MM.1S (cell line): ENCODE results near the gene BPHL.
"Not testable (repeated sequence)": the region's sequence is repeated elsewhere in the genome, so short reads cannot be mapped to it uniquely, and the experiment has no call there.

Experiments
- DNase-seq: peaks from one replicate; pipeline ENCODE4 v3.0.0-alpha.2; 2015
- H2AFZ ChIP-seq: fragments of 300-600 bp; sonication (generic); 2 replicates; pipeline ENCODE4 v1.6.0; 2016; ENCODE audit warnings: antibody characterized with exemption, low read length
- H3F3A ChIP-seq: fragments of 300-600 bp; sonication (generic); 2 replicates; pipeline ENCODE4 v1.6.1; 2016; ENCODE audit warnings: mild to moderate bottlenecking, antibody characterized with exemption, low read length, moderate library complexity, mixed read lengths; ENCODE audit not compliant: insufficient read depth
- H3K27ac ChIP-seq: fragments of 300-600 bp; sonication (generic); 2 replicates; pipeline ENCODE4 v1.5.1; 2016; ENCODE audit warnings: mild to moderate bottlenecking, low read length
- H3K27me3 ChIP-seq: fragments of 300-600 bp; sonication (generic); replicated peaks from 2 replicates; pipeline ENCODE4 v1.6.0; 2016; ENCODE audit warnings: low read length; ENCODE audit not compliant: insufficient read depth
- H3K36me3 ChIP-seq: fragments of 300-600 bp; sonication (generic); replicated peaks from 2 replicates; pipeline ENCODE4 v1.6.1; 2016; ENCODE audit warnings: mild to moderate bottlenecking, low read length, mixed read lengths; ENCODE audit not compliant: insufficient read depth
- H3K4me1 ChIP-seq: fragments of 300-600 bp; sonication (generic); 2 replicates; pipeline ENCODE4 v1.6.1; 2016; ENCODE audit warnings: low read length, mixed read lengths
- H3K4me2 ChIP-seq: fragments of 300-600 bp; sonication (generic); 2 replicates; pipeline ENCODE4 v1.6.0; 2016; ENCODE audit warnings: low read depth, low read length
- H3K4me3 ChIP-seq: fragments of 300-600 bp; sonication (generic); 2 replicates; pipeline ENCODE4 v1.5.1; 2016; ENCODE audit warnings: low read length, mixed read lengths
- H3K79me2 ChIP-seq: fragments of 300-600 bp; sonication (generic); 2 replicates; pipeline ENCODE4 v1.6.1; 2016; ENCODE audit warnings: mixed run types, low read length, mixed read lengths
- H3K9ac ChIP-seq: fragments of 300-600 bp; sonication (generic); 2 replicates; pipeline ENCODE4 v1.6.1; 2016; ENCODE audit warnings: low read length, mixed read lengths
- H3K9me2 ChIP-seq: fragments of 300-600 bp; sonication (generic); replicated peaks from 2 replicates; pipeline ENCODE4 v1.6.1; 2016; ENCODE audit warnings: mild to moderate bottlenecking, low read length, mixed read lengths; ENCODE audit not compliant: insufficient read depth
- H3K9me3 ChIP-seq: fragments of 300-600 bp; sonication (generic); replicated peaks from 2 replicates; pipeline ENCODE4 v1.6.1; 2016; ENCODE audit warnings: mild to moderate bottlenecking, low read length, mixed read lengths; ENCODE audit not compliant: insufficient read depth
- H4K20me1 ChIP-seq: fragments of 300-600 bp; sonication (generic); 2 replicates; pipeline ENCODE4 v1.6.1; 2016; ENCODE audit warnings: mild to moderate bottlenecking, low read length, moderate library complexity, mixed read lengths; ENCODE audit not compliant: insufficient read depth
- EZH2 ChIP-seq: fragments of 300-600 bp; sonication (generic); optimal IDR thresholded peaks from 2 replicates; pipeline ENCODE3; 2017; ENCODE audit warnings: low read depth, mild to moderate bottlenecking, antibody characterized with exemption, low read length, mixed read lengths
- EZH2phosphoT487 ChIP-seq: fragments of 300-600 bp; sonication (generic); IDR thresholded peaks from 2 replicates; pipeline ENCODE4 v1.6.1; 2018; ENCODE audit warnings: antibody characterized with exemption, low read length
- TF ChIP-seq, protein P1 (sequence below): fragments of 300-600 bp; sonication (generic); IDR thresholded peaks from 2 replicates; pipeline ENCODE4 v1.5.1; 2016; ENCODE audit warnings: antibody characterized with exemption, low read length, mixed read lengths

BPHL gene

DNA sequence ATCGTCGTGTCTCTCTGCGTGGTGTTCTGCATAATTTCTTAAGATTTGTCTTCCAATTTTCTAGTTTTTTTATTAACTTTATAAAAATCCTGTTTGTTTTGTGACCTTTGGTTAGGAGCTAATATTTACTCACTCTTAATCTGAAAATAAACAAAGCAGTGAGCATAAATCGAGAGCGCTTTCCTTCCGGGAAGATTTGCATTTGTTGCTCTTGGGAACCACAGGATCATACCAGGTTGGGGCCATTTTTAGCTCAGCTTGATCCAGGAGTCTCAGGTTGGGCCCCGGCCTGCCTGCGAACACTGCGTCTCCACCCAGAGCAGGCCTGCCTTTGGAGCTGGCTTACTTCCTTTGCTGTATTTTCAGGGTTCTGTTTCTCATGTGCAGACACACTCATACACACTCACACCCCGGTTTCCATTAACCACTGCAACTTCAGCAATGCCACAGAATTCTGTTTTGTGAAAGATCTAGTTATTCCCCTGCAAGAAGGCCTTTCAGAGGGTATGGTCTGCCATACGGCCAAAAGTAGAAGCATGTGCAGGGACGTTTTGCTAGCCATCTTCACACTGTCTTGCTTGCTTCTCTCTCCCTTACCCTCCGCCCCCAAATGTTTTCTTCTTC, 17.3 kb downstream of the BPHL start:
- Histone ChIP-seq H3K9ac (no peak overlapping the region), H3K36me3 (no peaks in the 10 kb centered on the region), H3K27ac (no peak overlapping the region), H2AFZ (no peak overlapping the region), H3F3A (no peaks in the 10 kb centered on the region), H3K9me2 (no peaks in the 10 kb centered on the region), H3K27me3 (no peaks in the 10 kb centered on the region), H3K79me2 (no peaks in the 10 kb centered on the region), H4K20me1 (no peaks in the 10 kb centered on the region), H3K4me2 (no peak overlapping the region), H3K4me1 (no peaks in the 10 kb centered on the region), H3K4me3 (no peak overlapping the region), H3K9me3 (no peaks in the 10 kb centered on the region)
- DNase-seq, result no peak
- TF ChIP-seq, protein P1, sequence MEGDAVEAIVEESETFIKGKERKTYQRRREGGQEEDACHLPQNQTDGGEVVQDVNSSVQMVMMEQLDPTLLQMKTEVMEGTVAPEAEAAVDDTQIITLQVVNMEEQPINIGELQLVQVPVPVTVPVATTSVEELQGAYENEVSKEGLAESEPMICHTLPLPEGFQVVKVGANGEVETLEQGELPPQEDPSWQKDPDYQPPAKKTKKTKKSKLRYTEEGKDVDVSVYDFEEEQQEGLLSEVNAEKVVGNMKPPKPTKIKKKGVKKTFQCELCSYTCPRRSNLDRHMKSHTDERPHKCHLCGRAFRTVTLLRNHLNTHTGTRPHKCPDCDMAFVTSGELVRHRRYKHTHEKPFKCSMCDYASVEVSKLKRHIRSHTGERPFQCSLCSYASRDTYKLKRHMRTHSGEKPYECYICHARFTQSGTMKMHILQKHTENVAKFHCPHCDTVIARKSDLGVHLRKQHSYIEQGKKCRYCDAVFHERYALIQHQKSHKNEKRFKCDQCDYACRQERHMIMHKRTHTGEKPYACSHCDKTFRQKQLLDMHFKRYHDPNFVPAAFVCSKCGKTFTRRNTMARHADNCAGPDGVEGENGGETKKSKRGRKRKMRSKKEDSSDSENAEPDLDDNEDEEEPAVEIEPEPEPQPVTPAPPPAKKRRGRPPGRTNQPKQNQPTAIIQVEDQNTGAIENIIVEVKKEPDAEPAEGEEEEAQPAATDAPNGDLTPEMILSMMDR, result no peak
- TF ChIP-seq EZH2phosphoT487 (no peak), EZH2 (no peak)

DNA sequence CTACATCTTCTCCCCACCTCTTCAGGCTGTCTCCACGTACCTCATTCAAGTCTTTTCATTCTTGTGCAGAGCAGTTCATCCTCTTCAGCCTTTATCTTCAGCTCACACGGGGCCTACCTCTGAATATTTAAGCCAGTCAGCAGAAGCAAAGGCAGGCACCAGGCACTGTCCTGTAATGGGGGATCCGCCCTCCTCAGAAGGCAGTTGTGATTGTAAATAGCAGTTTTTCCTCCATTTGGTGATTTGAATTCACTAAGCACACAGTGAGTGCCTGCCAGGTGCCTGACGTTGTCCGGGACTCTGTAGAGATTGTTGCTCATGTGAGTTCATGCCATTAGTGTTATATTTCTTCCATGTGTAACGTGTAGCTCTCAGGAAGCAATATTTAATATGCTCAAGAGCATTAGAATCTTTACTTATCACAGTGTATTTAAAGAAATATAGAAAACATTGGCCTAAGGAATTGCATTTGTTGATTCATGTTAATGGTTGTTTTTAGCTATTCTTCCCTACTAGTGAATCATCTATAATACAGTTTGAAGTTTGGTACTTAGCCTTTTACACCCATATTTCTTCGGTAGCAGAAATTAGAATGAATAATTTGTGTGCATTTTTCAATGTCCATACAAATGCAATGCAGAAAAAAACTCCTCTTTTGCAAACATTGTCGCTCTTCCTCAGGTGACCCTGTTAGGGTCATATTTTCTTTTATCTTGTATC, 17.9 kb downstream of the BPHL start:
- H3K4me3 ChIP-seq, result no peak overlapping the region
- no peaks in the 10 kb centered on the region for H3K9me2 ChIP-seq
- DNase-seq, result no peak
- H3K27me3 ChIP-seq, result no peaks in the 10 kb centered on the region
- no peaks in the 10 kb centered on the region for H3K79me2 ChIP-seq
- no peaks in the 10 kb centered on the region for H3K9me3 ChIP-seq
- H3K4me1 ChIP-seq, result no peaks in the 10 kb centered on the region
- TF ChIP-seq EZH2phosphoT487, result no peak
- TF ChIP-seq, protein P1, result no peak
- TF ChIP-seq EZH2, result no peak
- H3K9ac ChIP-seq, result no peak overlapping the region
- H3K36me3 ChIP-seq, result no peaks in the 10 kb centered on the region
- H3F3A ChIP-seq, result no peaks in the 10 kb centered on the region
- no peak overlapping the region for H3K4me2 ChIP-seq
- no peaks in the 10 kb centered on the region for H4K20me1 ChIP-seq
- no peak overlapping the region for H3K27ac ChIP-seq
- no peak overlapping the region for H2AFZ ChIP-seq

DNA sequence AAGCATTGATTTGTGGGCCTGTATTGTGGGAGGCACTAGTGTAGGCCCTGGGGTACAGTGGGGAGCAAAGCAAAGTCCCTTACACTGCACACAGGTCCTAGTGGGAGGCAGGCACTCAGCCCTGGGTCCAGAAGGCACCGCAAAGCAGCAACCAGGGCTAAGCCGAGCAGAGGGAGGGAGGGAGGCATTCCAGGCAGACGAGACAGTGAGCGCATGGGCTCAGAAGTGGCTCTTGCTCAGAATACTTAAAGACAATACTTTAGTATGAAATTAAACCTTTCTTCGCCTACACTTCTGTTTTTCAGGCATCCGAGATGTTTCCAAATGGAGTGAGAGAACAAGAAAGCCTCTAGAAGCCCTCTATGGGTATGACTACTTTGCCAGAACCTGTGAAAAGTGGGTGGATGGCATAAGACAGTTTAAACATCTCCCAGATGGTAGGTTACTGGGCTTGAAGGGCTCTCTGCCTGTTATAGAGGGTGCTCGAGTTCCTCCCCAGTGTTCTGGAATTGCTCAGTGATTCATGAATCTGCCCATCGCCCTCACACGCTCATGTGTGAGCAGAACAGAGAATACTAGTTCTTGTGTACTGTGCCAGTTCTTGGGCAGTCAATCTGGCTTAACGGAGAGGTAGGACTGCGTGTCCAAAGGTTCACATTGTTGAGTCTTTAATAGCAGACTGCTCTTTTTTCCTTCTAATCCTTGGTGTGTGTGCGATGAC, 18.7 kb downstream of the BPHL start:
- no peaks in the 10 kb centered on the region for H3K9me3 ChIP-seq
- TF ChIP-seq EZH2 (no peak), EZH2phosphoT487 (no peak)
- TF ChIP-seq, protein P1, result no peak
- no peaks in the 10 kb centered on the region for H3K4me1 ChIP-seq
- no peaks in the 10 kb centered on the region for H3K27me3 ChIP-seq
- no peaks in the 10 kb centered on the region for H3K9me2 ChIP-seq
- no peak overlapping the region for H3K4me3 ChIP-seq
- H3K9ac ChIP-seq, result no peak overlapping the region
- H3K36me3 ChIP-seq, result no peaks in the 10 kb centered on the region
- no peaks in the 10 kb centered on the region for H3F3A ChIP-seq
- no peak for DNase-seq
- H3K79me2 ChIP-seq, result no peaks in the 10 kb centered on the region
- H4K20me1 ChIP-seq, result no peaks in the 10 kb centered on the region
- no peak overlapping the region for H3K4me2 ChIP-seq
- no peak overlapping the region for H2AFZ ChIP-seq
- H3K27ac ChIP-seq, result no peak overlapping the region

DNA sequence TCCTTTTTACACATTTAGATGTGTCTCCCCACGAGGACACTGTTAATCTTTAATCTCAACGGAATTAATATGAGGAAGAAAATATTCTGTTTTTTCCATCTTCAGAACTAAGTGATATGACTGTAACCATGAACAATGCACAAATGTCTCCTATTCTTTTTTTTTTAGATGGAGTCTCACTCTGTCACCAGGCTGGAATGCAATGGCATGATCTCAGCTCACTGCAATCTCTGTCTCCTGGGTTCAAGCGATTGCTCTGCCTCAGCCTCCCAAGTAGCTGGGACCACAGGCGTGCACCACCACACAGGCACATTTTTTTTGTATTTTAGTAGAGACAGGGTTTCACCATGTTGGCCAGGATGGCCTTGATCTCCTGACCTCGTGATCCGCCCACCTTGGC, 19.4 kb downstream of the BPHL start:
- DNase-seq, H3K9me2 ChIP-seq, H3K4me2 ChIP-seq, H3K9ac ChIP-seq, H2AFZ ChIP-seq, H3F3A ChIP-seq, H3K79me2 ChIP-seq, H3K27ac ChIP-seq, H3K9me3 ChIP-seq, H3K36me3 ChIP-seq, H3K4me3 ChIP-seq, H3K27me3 ChIP-seq, H3K4me1 ChIP-seq, H4K20me1 ChIP-seq: not testable (repeated sequence)
